Large intestine (tissue), 3 donors: ENCODE results near the gene ZFYVE9. TPM values are rescaled to one million over a fixed set of nuclear protein-coding genes. Genes with fewer than 3 reads are reported as not detected.
A peak's percentile ranks its signal among the peaks of the same experiment; 100 is the strongest.

Experiments
- DNase-seq, 2 donors: peaks; one replicate each; pipeline versions ENCODE4 v3.0.0 to v3.0.0-alpha.2; 2013
- H3K27ac ChIP-seq: one replicate; pipeline ENCODE4 v1.5.1; 2013; ENCODE audit warnings: low read length
- H3K27me3 ChIP-seq: 2 replicates; pipeline ENCODE4 v1.6.1; 2013; ENCODE audit warnings: low read length; ENCODE audit not compliant: control insufficient read depth, insufficient read depth
- H3K36me3 ChIP-seq: 2 replicates; pipeline ENCODE4 v1.6.1; 2013; ENCODE audit warnings: low read length; ENCODE audit not compliant: control insufficient read depth, insufficient read depth
- H3K4me1 ChIP-seq: one replicate; pipeline ENCODE4 v1.6.1; 2013; ENCODE audit warnings: low read length; ENCODE audit not compliant: control insufficient read depth, insufficient read depth
- H3K4me3 ChIP-seq: one replicate; pipeline ENCODE4 v1.5.1; 2013; ENCODE audit warnings: low read length
- H3K9me3 ChIP-seq: one replicate; pipeline ENCODE4 v1.6.1; 2013; ENCODE audit warnings: mild to moderate bottlenecking, low read depth, low read length, moderate library complexity; ENCODE audit not compliant: control insufficient read depth
- WGBS: methylation state at CpG from one replicate; pipeline ENCODE4 v1.1.5; 2013; ENCODE audit warnings: low lambda C conversion rate; ENCODE audit not compliant: insufficient coverage; 5-methylcytosine and 5-hydroxymethylcytosine counted together
- polyA plus RNA-seq: library from polyadenylated mRNA; unstranded; fragments of 120-200 nt; gene quantifications from one replicate; pipeline ENCODE4 v1.2.1, GENCODE V29; 2013

The ZFYVE9 gene
- polyA plus RNA-seq, 1 donor: 14.5 TPM

- Histone ChIP-seq H3K9me3 (peaks cover 19% of the 10 kb centered on the region), H3K36me3 (no peaks in the 10 kb centered on the region), H3K4me3 (no peak overlapping the region), H3K27me3 (no peaks in the 10 kb centered on the region), H3K4me1 (no peaks in the 10 kb centered on the region), H3K27ac (no peak overlapping the region)
- WGBS: no CpG with 5 or more reads among the region's 10 CpGs
- peak in 1 of 2 donors; percentile 7 for DNase-seq
Observed at GRCh38 chr1:52225174-52225573, 83.3 kb downstream of the ZFYVE9 start.

GRCh38 chr1:52229494-52229893, 87.6 kb downstream of the ZFYVE9 start:
- H3K27ac ChIP-seq: no peak overlapping the region
- H3K27me3 ChIP-seq: no peaks in the 10 kb centered on the region
- no peak overlapping the region for H3K4me3 ChIP-seq
- no peaks in the 10 kb centered on the region for H3K36me3 ChIP-seq
- 80% methylated on average over 1 of the region's 3 CpGs for whole genome bisulfite sequencing
- no peaks in the 10 kb centered on the region for H3K4me1 ChIP-seq
- DNase-seq: no peak
- peaks cover 15% of the 10 kb centered on the region for H3K9me3 ChIP-seq

GRCh38 chr1:52233463-52233862, 91.6 kb downstream of the ZFYVE9 start:
- no peaks in the 10 kb centered on the region for H3K4me1 ChIP-seq
- no peaks in the 10 kb centered on the region for H3K27me3 ChIP-seq
- no peaks in the 10 kb centered on the region for H3K9me3 ChIP-seq
- no peak overlapping the region for H3K4me3 ChIP-seq
- WGBS: no CpG with 5 or more reads among the region's 1 CpG
- H3K36me3 ChIP-seq: peaks cover 3% of the 10 kb centered on the region
- DNase-seq: no peak
- H3K27ac ChIP-seq: no peak overlapping the region

- H3K27ac ChIP-seq: no peak overlapping the region
- no peaks in the 10 kb centered on the region for H3K9me3 ChIP-seq
- no peaks in the 10 kb centered on the region for H3K4me1 ChIP-seq
- peak in 1 of 2 donors; percentile 6 for DNase-seq
- H3K36me3 ChIP-seq: peaks cover 3% of the 10 kb centered on the region
- no peaks in the 10 kb centered on the region for H3K27me3 ChIP-seq
- H3K4me3 ChIP-seq: no peak overlapping the region
- no CpG with 5 or more reads among the region's 4 CpGs for WGBS
Observed at GRCh38 chr1:52234014-52234413, 92.1 kb downstream of the ZFYVE9 start.

GRCh38 chr1:52234708-52235107, 92.8 kb downstream of the ZFYVE9 start:
- Histone ChIP-seq H3K9me3 (no peaks in the 10 kb centered on the region), H3K36me3 (peaks cover 3% of the 10 kb centered on the region), H3K27ac (no peak overlapping the region), H3K4me1 (no peaks in the 10 kb centered on the region), H3K27me3 (no peaks in the 10 kb centered on the region), H3K4me3 (no peak overlapping the region)
- DNase-seq: no peak

- H3K36me3 ChIP-seq: peaks cover 3% of the 10 kb centered on the region
- no peaks in the 10 kb centered on the region for H3K4me1 ChIP-seq
- H3K27ac ChIP-seq: no peak overlapping the region
- H3K27me3 ChIP-seq: no peaks in the 10 kb centered on the region
- DNase-seq: no peak
- H3K4me3 ChIP-seq: no peak overlapping the region
- H3K9me3 ChIP-seq: no peaks in the 10 kb centered on the region
- whole genome bisulfite sequencing: no CpG with 5 or more reads among the region's 2 CpGs
Observed at GRCh38 chr1:52235646-52236045, 93.8 kb downstream of the ZFYVE9 start.

- Histone ChIP-seq H3K4me3 (no peak overlapping the region), H3K27ac (no peak overlapping the region), H3K27me3 (no peaks in the 10 kb centered on the region), H3K9me3 (no peaks in the 10 kb centered on the region), H3K36me3 (peaks cover 3% of the 10 kb centered on the region), H3K4me1 (no peaks in the 10 kb centered on the region)
- no CpG with 5 or more reads among the region's 1 CpG for WGBS
- no peak for DNase-seq
Observed at GRCh38 chr1:52237430-52237829, 95.5 kb downstream of the ZFYVE9 start.

GRCh38 chr1:52238474-52238873, 96.6 kb downstream of the ZFYVE9 start:
- Histone ChIP-seq H3K27ac (no peak overlapping the region), H3K4me3 (no peak overlapping the region), H3K9me3 (no peaks in the 10 kb centered on the region), H3K4me1 (no peaks in the 10 kb centered on the region), H3K27me3 (no peaks in the 10 kb centered on the region), H3K36me3 (peaks cover 3% of the 10 kb centered on the region)
- no peak for DNase-seq
- WGBS: 80% methylated on average over 2 of the region's 2 CpGs

- Histone ChIP-seq H3K9me3 (no peaks in the 10 kb centered on the region), H3K4me3 (no peak overlapping the region), H3K4me1 (no peaks in the 10 kb centered on the region), H3K27ac (no peak overlapping the region), H3K36me3 (peaks cover 3% of the 10 kb centered on the region), H3K27me3 (no peaks in the 10 kb centered on the region)
- no peak for DNase-seq
- WGBS: no CpG with 5 or more reads among the region's 3 CpGs
Observed at GRCh38 chr1:52238887-52239707, 97.2 kb downstream of the ZFYVE9 start.

GRCh38 chr1:52239708-52240001, 97.8 kb downstream of the ZFYVE9 start:
- no peak overlapping the region for H3K4me3 ChIP-seq
- H3K27me3 ChIP-seq: no peaks in the 10 kb centered on the region
- no peak overlapping the region for H3K27ac ChIP-seq
- no peaks in the 10 kb centered on the region for H3K9me3 ChIP-seq
- DNase-seq: no peak
- H3K36me3 ChIP-seq: peaks cover 3% of the 10 kb centered on the region
- H3K4me1 ChIP-seq: no peaks in the 10 kb centered on the region
- 40% methylated on average over 1 of the region's 1 CpG for WGBS

- Histone ChIP-seq H3K9me3 (no peaks in the 10 kb centered on the region), H3K36me3 (peaks cover 3% of the 10 kb centered on the region), H3K4me3 (no peak overlapping the region), H3K4me1 (no peaks in the 10 kb centered on the region), H3K27me3 (no peaks in the 10 kb centered on the region), H3K27ac (no peak overlapping the region)
- DNase-seq: no peak
- 71% methylated on average over 1 of the region's 4 CpGs for WGBS
Observed at GRCh38 chr1:52240592-52241210, 98.8 kb downstream of the ZFYVE9 start.
